SK-N-MC (cell line): ENCODE measurements around the gene IFIT1.
"Not testable (repeated sequence)": the region's sequence is repeated elsewhere in the genome, so short reads cannot be mapped to it uniquely, and the experiment has no call there.

Experiments
- EZH2 ChIP-seq: fragments of 200-600 bp; sonication (generic); IDR thresholded peaks from one replicate; pipeline ENCODE4 v1.6.1; 2017; ENCODE audit warnings: antibody characterized with exemption
- FOXP2 ChIP-seq: optimal IDR thresholded peaks from 2 replicates; pipeline ENCODE3; 2011; ENCODE audit warnings: mild to moderate bottlenecking, moderate library complexity; ENCODE audit not compliant: insufficient read depth; ENCODE audit errors: extremely low read length, control extremely low read depth

DNA sequence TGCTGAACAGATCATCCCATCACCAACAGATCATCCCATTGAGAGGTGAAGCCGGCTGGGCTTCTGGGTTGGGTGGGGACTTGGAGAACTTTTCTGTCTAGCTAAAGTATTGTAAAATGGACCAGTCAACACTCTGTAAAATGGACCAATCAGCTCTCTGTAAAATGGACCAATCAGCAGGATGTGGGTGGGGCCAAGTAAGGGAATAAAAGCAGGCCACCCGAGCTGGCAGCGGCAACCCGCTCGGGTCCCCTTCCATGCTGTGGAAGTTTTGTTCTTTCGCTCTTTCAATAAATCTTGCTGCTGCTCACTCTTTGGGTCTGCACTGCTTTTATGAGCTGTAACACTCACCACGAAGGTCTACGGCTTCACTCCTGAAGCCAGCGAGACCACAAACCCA lies 13.8 kb downstream of the IFIT1 start:
- TF ChIP-seq FOXP2, EZH2: not testable (repeated sequence)
